H9 (cell line): Measurements from ENCODE around the gene RIMBP2. TPM values are rescaled to one million over a fixed set of nuclear protein-coding genes. Genes with fewer than 3 reads are reported as not detected.

Experiments
- DNase-seq: peaks from one replicate; pipeline ENCODE4 v3.0.0-alpha.2; 2017
- H2AFZ ChIP-seq: one replicate; pipeline ENCODE4 v1.6.1; 2013; ENCODE audit warnings: mild to moderate bottlenecking, low read length, control low read depth, moderate library complexity
- H2AK5ac ChIP-seq: 2 replicates; pipeline ENCODE4 v1.6.1; 2013; ENCODE audit warnings: low read length, control low read depth, mixed read lengths; ENCODE audit not compliant: insufficient read length
- H2BK120ac ChIP-seq: one replicate; pipeline ENCODE4 v1.6.1; 2013; ENCODE audit warnings: low read depth, mild to moderate bottlenecking, low read length, control low read depth, inconsistent platforms; ENCODE audit not compliant: poor library complexity, severe bottlenecking
- H2BK12ac ChIP-seq: 2 replicates; pipeline ENCODE4 v1.6.1; 2013; ENCODE audit warnings: low read length, control low read depth, mixed read lengths, low read depth; ENCODE audit not compliant: insufficient read length
- H2BK15ac ChIP-seq: 2 replicates; pipeline ENCODE4 v1.6.1; 2013; ENCODE audit warnings: low read depth, low read length, control low read depth
- H2BK20ac ChIP-seq: one replicate; pipeline ENCODE4 v1.6.1; 2013; ENCODE audit warnings: low read depth, mild to moderate bottlenecking, low read length, control low read depth, inconsistent platforms; ENCODE audit not compliant: poor library complexity, severe bottlenecking
- H2BK5ac ChIP-seq: 2 replicates; pipeline ENCODE4 v1.6.1; 2013; ENCODE audit warnings: low read length, control low read depth, mixed read lengths; ENCODE audit not compliant: insufficient read length
- H3K14ac ChIP-seq: 2 replicates; pipeline ENCODE4 v1.6.1; 2013; ENCODE audit warnings: low read length, control low read depth; ENCODE audit not compliant: insufficient read depth
- H3K18ac ChIP-seq: 2 replicates; pipeline ENCODE4 v1.6.1; 2013; ENCODE audit warnings: low read depth, mild to moderate bottlenecking, mixed read lengths, low read length, control low read depth; ENCODE audit not compliant: insufficient read length
- H3K23ac ChIP-seq: 2 replicates; pipeline ENCODE4 v1.6.1; 2013; ENCODE audit warnings: low read length, control low read depth, mixed read lengths, low read depth; ENCODE audit not compliant: insufficient read length
- H3K23me2 ChIP-seq: 2 replicates; pipeline ENCODE4 v1.6.1; 2013; ENCODE audit warnings: low read depth, mild to moderate bottlenecking, mixed read lengths, low read length, control low read depth; ENCODE audit not compliant: insufficient read length, poor library complexity, severe bottlenecking
- H3K27ac ChIP-seq: 2 replicates; pipeline ENCODE4 v1.5.1; 2013; ENCODE audit warnings: low read length, control low read depth, mixed read lengths, low read depth; ENCODE audit not compliant: insufficient read length
- H3K27me3 ChIP-seq: 2 replicates; pipeline ENCODE4 v1.6.1; 2013; ENCODE audit warnings: low read length, control low read depth, inconsistent platforms; ENCODE audit not compliant: insufficient read depth
- H3K4ac ChIP-seq: 2 replicates; pipeline ENCODE4 v1.6.1; 2013; ENCODE audit warnings: low read depth, mild to moderate bottlenecking, control low read depth, inconsistent platforms, low read length, moderate library complexity
- H3K4me1 ChIP-seq: 2 replicates; pipeline ENCODE4 v1.6.1; 2013; ENCODE audit warnings: low read length, control low read depth, inconsistent platforms; ENCODE audit not compliant: insufficient read depth
- H3K4me2 ChIP-seq: 2 replicates; pipeline ENCODE4 v1.6.1; 2013; ENCODE audit warnings: low read length, control low read depth, mixed read lengths; ENCODE audit not compliant: insufficient read length, insufficient read depth
- H3K56ac ChIP-seq: 2 replicates; pipeline ENCODE4 v1.6.1; 2013; ENCODE audit warnings: low read depth, mild to moderate bottlenecking, mixed read lengths, low read length, control low read depth; ENCODE audit not compliant: insufficient read length
- H3K79me1 ChIP-seq: 2 replicates; pipeline ENCODE4 v1.6.1; 2013; ENCODE audit warnings: low read depth, mild to moderate bottlenecking, moderate library complexity, low read length, control low read depth, inconsistent platforms; ENCODE audit not compliant: insufficient read depth, poor library complexity, severe bottlenecking
- H3K79me2 ChIP-seq: 2 replicates; pipeline ENCODE4 v1.6.1; 2013; ENCODE audit warnings: low read length, control low read depth, inconsistent platforms; ENCODE audit not compliant: insufficient read depth
- H3K9ac ChIP-seq: 2 replicates; pipeline ENCODE4 v1.6.1; 2013; ENCODE audit warnings: low read length, control low read depth, mixed read lengths; ENCODE audit not compliant: insufficient read length; ENCODE audit errors: extremely low read depth
- H3K9me3 ChIP-seq: one replicate; pipeline ENCODE4 v1.6.1; 2013; ENCODE audit warnings: low read depth, low read length, inconsistent platforms; ENCODE audit not compliant: control insufficient read depth
- H3T11ph ChIP-seq: one replicate; pipeline ENCODE4 v1.6.1; 2013; ENCODE audit warnings: mild to moderate bottlenecking, low read length, control low read depth, inconsistent platforms
- H4K20me1 ChIP-seq: one replicate; pipeline ENCODE4 v1.6.1; 2013; ENCODE audit not compliant: control insufficient read depth, insufficient read length, insufficient read depth
- H4K5ac ChIP-seq: 2 replicates; pipeline ENCODE4 v1.6.1; 2013; ENCODE audit warnings: low read depth, mild to moderate bottlenecking, mixed read lengths, low read length, control low read depth; ENCODE audit not compliant: insufficient read length
- H4K8ac ChIP-seq: replicated peaks from 2 replicates; pipeline ENCODE4 v1.6.1; 2013; ENCODE audit warnings: low read length, control low read depth, mixed read lengths, low read depth; ENCODE audit not compliant: insufficient read length
- H4K91ac ChIP-seq: 2 replicates; pipeline ENCODE4 v1.6.1; 2013; ENCODE audit warnings: low read depth, mild to moderate bottlenecking, moderate library complexity, mixed read lengths, low read length, control low read depth; ENCODE audit not compliant: insufficient read length
- H3K27ac Mint-ChIP-seq, 3 experiments: 2 replicates in 2 of 3; 3 replicates in 1 of 3; pipeline ENCODE4 v1.8.0; 2020 to 2021; ENCODE audit warnings: mixed read lengths in 3 of 3, mild to moderate bottlenecking in 1 of 3, moderate library complexity in 1 of 3
- H3K27me3 Mint-ChIP-seq: 2 replicates; pipeline ENCODE4 v1.8.0; 2021; ENCODE audit warnings: low read depth, mild to moderate bottlenecking, moderate library complexity, mixed read lengths
- H3K36me3 Mint-ChIP-seq, 3 experiments: 2 replicates in 2 of 3; 3 replicates in 1 of 3; pipeline ENCODE4 v1.8.0; 2020 to 2021; ENCODE audit warnings: low read depth in 3 of 3, mixed read lengths in 3 of 3; ENCODE audit not compliant: insufficient read depth in 1 of 3
- H3K4me1 Mint-ChIP-seq, 2 experiments: 2 replicates each; pipeline ENCODE4 v1.8.0; 2020; ENCODE audit warnings: mixed read lengths in 2 of 2
- H3K4me3 Mint-ChIP-seq, 2 experiments: 2 replicates in 1 of 2; 3 replicates in 1 of 2; pipeline ENCODE4 v1.8.0; 2020 to 2021; ENCODE audit warnings: mild to moderate bottlenecking in 2 of 2, mixed read lengths in 2 of 2, moderate library complexity in 1 of 2
- H3K9me3 Mint-ChIP-seq, 2 experiments: 2 replicates in 1 of 2; 3 replicates in 1 of 2; pipeline ENCODE4 v1.8.0; 2020; ENCODE audit warnings: mild to moderate bottlenecking in 2 of 2, mixed read lengths in 2 of 2, moderate library complexity in 1 of 2
- CTCF ChIP-seq: fragments of 200-600 bp; sonication (generic); conservative IDR thresholded peaks from 3 replicates; pipeline ENCODE4 v1.8.0; 2021; ENCODE audit warnings: antibody characterized with exemption, mild to moderate bottlenecking
- WGBS: extraction: QIAGEN DNeasy Blood & Tissue Kit; methylation state at CpG from one replicate; pipeline ENCODE4 v1.1.7; 2013; ENCODE audit warnings: missing lambda C conversion rate, low lambda C conversion rate, mixed read lengths; ENCODE audit not compliant: insufficient read length; ENCODE audit errors: extremely low coverage; 5-methylcytosine and 5-hydroxymethylcytosine counted together
- total RNA-seq: library from RNA; stranded (reverse); gene quantifications from 2 replicates; pipeline ENCODE4 v1.2.1, GENCODE V29; 2021

The RIMBP2 gene
- total RNA-seq, 1 experiment from 2014 or later = 0.70 TPM

- H3K23me2 ChIP-seq = no peaks in the 10 kb centered on the region
- Mint-ChIP-seq H3K4me1 (peaks cover 4 to 8% of the 10 kb centered on the region in 2 experiments; a peak in 3 of 4 replicates), H3K27me3 (peaks cover 20% of the 10 kb centered on the region), H3K36me3 (no peaks in the 10 kb centered on the region), H3K9me3 (peaks cover 3% of the 10 kb centered on the region in 2 experiments; a peak in 2 of 5 replicates), H3K4me3 (no peak overlapping the region), H3K27ac (no peak overlapping the region)
- no peak overlapping the region for H3K9ac ChIP-seq
- no peak overlapping the region for H4K5ac ChIP-seq
- H3K79me1 ChIP-seq = no peaks in the 10 kb centered on the region
- no peak overlapping the region for H3K27ac ChIP-seq
- H2BK15ac ChIP-seq = no peak overlapping the region
- 0 out of 2 replicates have a peak, but pooled peaks cover 4% of the 10 kb centered on the region for H3K4me1 ChIP-seq
- H3K9me3 ChIP-seq = no peaks in the 10 kb centered on the region
- H3K4ac ChIP-seq = no peak overlapping the region
- H2BK120ac ChIP-seq = no peak overlapping the region
- no peaks in the 10 kb centered on the region for H3K79me2 ChIP-seq
- H3K23ac ChIP-seq = no peak overlapping the region
- H3K14ac ChIP-seq = no peak overlapping the region
- H4K20me1 ChIP-seq = peaks cover 2% of the 10 kb centered on the region
- no peak overlapping the region for H3T11ph ChIP-seq
- no CpG with 5 or more reads among the region's 20 CpGs for WGBS
- no peak overlapping the region for H3K56ac ChIP-seq
- no peak overlapping the region for H3K4me2 ChIP-seq
- TF ChIP-seq CTCF = no peak
- no peak overlapping the region for H2BK5ac ChIP-seq
- H4K8ac ChIP-seq = no peak overlapping the region
- no peak overlapping the region for H2AFZ ChIP-seq
- no peak overlapping the region for H2AK5ac ChIP-seq
- H4K91ac ChIP-seq = no peak overlapping the region
- no peak overlapping the region for H2BK20ac ChIP-seq
- no peak overlapping the region for H3K18ac ChIP-seq
- no peak for DNase-seq
- H2BK12ac ChIP-seq = no peak overlapping the region
- H3K27me3 ChIP-seq = no peaks in the 10 kb centered on the region
These were observed 267.9 kb downstream of the RIMBP2 start for GRCh38 chr12:130448044-130448821.
